Kidney (tissue), 14 donors: Measurements from ENCODE around the gene NAP1L1. TPM values are rescaled to one million over a fixed set of nuclear protein-coding genes. Genes with fewer than 3 reads are reported as not detected.

Experiments used
- DNase-seq, 5 donors: peaks; one replicate each; pipeline ENCODE4 v3.0.0-alpha.2; 2013 to 2020
- FAIRE-seq: peaks from 2 replicates; lab custom pipeline; 2012; peaks lifted over from hg19 to GRCh38; lab: Jason Lieb, UNC
- H3K27ac ChIP-seq, 2 donors: one replicate each; pipeline ENCODE4 v1.7.0; 2013; ENCODE audit warnings: low read depth in 2 of 2, low read length in 2 of 2, inconsistent platforms in 1 of 2
- H3K27me3 ChIP-seq: one replicate; pipeline ENCODE4 v1.7.1; 2013; ENCODE audit warnings: low read length, inconsistent platforms; ENCODE audit not compliant: control insufficient read depth, insufficient read depth
- H3K36me3 ChIP-seq, 3 donors: one replicate each; pipeline versions ENCODE4 v1.7.0 to v1.7.1; 2013; ENCODE audit warnings: low read length in 3 of 3, control low read depth in 1 of 3, inconsistent platforms in 1 of 3; ENCODE audit not compliant: insufficient read depth in 3 of 3, control insufficient read depth in 2 of 3
- H3K4me1 ChIP-seq, 3 donors: one replicate each; pipeline versions ENCODE4 v1.7.0 to v1.7.1; 2013; ENCODE audit warnings: low read length in 3 of 3, inconsistent platforms in 1 of 3, low read depth in 1 of 3; ENCODE audit not compliant: control insufficient read depth in 2 of 3, insufficient read depth in 2 of 3
- H3K4me3 ChIP-seq, 3 donors: one replicate each; pipeline versions ENCODE4 v1.7.0 to v1.8.1; 2013; ENCODE audit warnings: low read length in 3 of 3, control low read depth in 1 of 3, inconsistent platforms in 1 of 3
- H3K9ac ChIP-seq, 3 donors: one replicate each; pipeline versions ENCODE4 v1.7.0 to v1.7.1; 2013; ENCODE audit warnings: low read length in 3 of 3, control low read depth in 1 of 3, inconsistent platforms in 1 of 3
- H3K9me3 ChIP-seq, 3 donors: one replicate each; pipeline versions ENCODE4 v1.7.0 to v1.7.1; 2013; ENCODE audit warnings: low read length in 3 of 3, control low read depth in 1 of 3, inconsistent platforms in 1 of 3; ENCODE audit not compliant: control insufficient read depth in 2 of 3, insufficient read depth in 1 of 3
- intact Hi-C: fragments of 100-400 bp; cut with DNase I; formaldehyde crosslinking; loops from one replicate; pipeline ENCODE4 v1.11.1; 2022
- polyA plus RNA-seq: library from polyadenylated mRNA; stranded (reverse); fragments of 350-450 nt; fragmentation: Illumina TruSeq; extraction: RNeasy Lipid Tissue Mini Kit (QIAGEN cat#74804); gene quantifications from one replicate; pipeline ENCODE4 v1.2.3, GENCODE V29; 2014; ENCODE audit warnings: low read depth, low replicate concordance; ENCODE audit not compliant: insufficient read depth
- total RNA-seq: library from RNA; stranded (reverse); fragmentation: NEBNext Ultra II Directional; extraction: Animal tissue kit (Norgen Biotek cat#: 25700); gene quantifications from one replicate; pipeline ENCODE4 v1.2.1, GENCODE V29; 2021
- TF ChIP-seq, protein P1 (sequence below): IDR thresholded peaks from 3 replicates; pipeline ENCODE4 v1.5.1; 2012; ENCODE audit warnings: mild to moderate bottlenecking, moderate library complexity, borderline replicate concordance; ENCODE audit not compliant: insufficient read depth; ENCODE audit errors: extremely low read depth
- donor health status: control.
- donor health status: control.
- donor health status: control.
- donor health status: control.
- donor health status: control.
- donor health status: DM: yes; HTN: yes; CAD: no.
- donor health status: Normal renal cell carcinoma (clear cell type).

NAP1L1 gene
- total and polyA plus RNA-seq, 2 donors from 2014 or later: 180 to 288 TPM

DNA sequence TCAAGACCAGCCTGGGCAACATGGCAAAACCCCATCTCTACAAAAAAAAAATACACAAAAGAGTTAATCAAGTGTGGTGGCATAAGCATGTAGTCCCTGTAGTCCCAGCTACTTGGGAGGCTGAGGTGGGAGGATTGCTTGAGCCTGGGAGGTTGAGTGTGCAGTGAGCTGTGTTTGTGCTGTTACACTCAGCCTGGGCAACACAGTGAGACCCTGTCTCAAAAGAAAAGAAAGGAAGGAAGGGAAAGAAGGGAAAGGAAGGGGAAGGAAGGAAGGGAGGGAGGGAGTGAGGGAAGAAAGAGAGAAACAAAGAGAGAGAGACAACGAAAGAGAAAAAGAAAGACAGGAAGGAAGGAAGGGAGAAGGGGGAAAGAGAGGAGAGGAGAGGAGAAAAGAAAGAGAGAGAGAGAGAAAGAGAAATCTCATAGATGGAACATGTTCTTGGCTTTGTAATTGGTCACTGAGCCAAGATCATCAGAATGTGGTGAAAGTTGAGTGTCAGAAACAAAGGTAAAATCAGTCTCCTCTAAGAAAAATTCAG, 26.8 kb upstream of the NAP1L1 start:
- Histone ChIP-seq H3K9ac (no peak overlapping the region), H3K27ac (no peak overlapping the region), H3K4me3 (no peak overlapping the region), H3K36me3 (no peaks in the 10 kb centered on the region), H3K9me3 (no peaks in the 10 kb centered on the region), H3K27me3 (no peaks in the 10 kb centered on the region), H3K4me1 (no peaks in the 10 kb centered on the region)
- DNase-seq (no peak), FAIRE-seq (no peak)
- TF ChIP-seq, protein P1, sequence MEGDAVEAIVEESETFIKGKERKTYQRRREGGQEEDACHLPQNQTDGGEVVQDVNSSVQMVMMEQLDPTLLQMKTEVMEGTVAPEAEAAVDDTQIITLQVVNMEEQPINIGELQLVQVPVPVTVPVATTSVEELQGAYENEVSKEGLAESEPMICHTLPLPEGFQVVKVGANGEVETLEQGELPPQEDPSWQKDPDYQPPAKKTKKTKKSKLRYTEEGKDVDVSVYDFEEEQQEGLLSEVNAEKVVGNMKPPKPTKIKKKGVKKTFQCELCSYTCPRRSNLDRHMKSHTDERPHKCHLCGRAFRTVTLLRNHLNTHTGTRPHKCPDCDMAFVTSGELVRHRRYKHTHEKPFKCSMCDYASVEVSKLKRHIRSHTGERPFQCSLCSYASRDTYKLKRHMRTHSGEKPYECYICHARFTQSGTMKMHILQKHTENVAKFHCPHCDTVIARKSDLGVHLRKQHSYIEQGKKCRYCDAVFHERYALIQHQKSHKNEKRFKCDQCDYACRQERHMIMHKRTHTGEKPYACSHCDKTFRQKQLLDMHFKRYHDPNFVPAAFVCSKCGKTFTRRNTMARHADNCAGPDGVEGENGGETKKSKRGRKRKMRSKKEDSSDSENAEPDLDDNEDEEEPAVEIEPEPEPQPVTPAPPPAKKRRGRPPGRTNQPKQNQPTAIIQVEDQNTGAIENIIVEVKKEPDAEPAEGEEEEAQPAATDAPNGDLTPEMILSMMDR: no peak
- intact Hi-C loops: no loop called here

DNA sequence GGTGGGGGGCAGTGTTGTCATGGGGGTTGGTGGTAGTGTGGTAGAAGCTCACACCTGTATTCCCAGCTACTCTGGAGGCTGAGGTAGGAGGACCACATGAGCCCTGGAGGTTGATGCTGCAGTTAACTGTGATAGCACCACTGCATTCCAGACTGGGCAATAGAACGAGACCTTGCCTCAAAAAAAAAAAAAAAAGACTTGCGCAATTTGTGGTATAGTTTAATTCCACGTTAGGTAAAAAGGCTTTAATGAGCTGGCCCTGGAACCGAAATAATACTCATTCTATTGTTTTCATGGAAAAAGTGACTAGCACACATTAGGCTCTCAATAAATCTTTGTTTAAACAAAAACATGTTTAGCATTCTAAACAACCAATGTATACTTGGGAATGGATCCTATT, 25.4 kb upstream of the NAP1L1 start:
- DNase-seq: no peak
- intact Hi-C loops: no loop called here

DNA sequence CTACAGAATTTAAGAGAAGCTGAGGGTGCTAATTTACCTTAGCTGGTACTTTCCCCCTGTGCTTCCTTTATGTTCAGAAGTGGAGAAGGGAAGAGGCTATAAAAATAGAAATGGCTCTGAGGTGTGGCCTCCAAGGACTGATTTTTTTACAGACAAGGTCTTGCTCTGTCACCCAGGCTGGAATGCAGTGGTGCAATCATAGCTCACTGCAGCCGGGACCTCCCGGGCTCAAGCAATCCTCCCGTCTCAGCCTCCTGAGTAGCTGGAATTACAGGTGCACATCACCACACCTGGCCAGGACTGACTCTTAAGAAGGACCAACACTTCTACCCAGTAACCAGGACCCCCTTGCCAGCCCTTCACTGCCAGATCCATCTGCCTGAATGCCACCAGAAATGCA, 23.9 kb upstream of the NAP1L1 start:
- H3K36me3 ChIP-seq: no peaks in the 10 kb centered on the region
- no peaks in the 10 kb centered on the region for H3K27me3 ChIP-seq
- FAIRE-seq (no peak), DNase-seq (no peak)
- no peaks in the 10 kb centered on the region for H3K4me1 ChIP-seq
- H3K4me3 ChIP-seq: no peak overlapping the region
- no peak overlapping the region for H3K27ac ChIP-seq
- no peak overlapping the region for H3K9ac ChIP-seq
- TF ChIP-seq, protein P1: no peak
- intact Hi-C loops: no loop called here
- H3K9me3 ChIP-seq: no peaks in the 10 kb centered on the region

More for the DNA sequence above, 25.4 kb upstream of the NAP1L1 start:
- FAIRE-seq: no peak
- H3K9ac ChIP-seq: no peak overlapping the region
- no peak overlapping the region for H3K27ac ChIP-seq
- no peak overlapping the region for H3K4me3 ChIP-seq
- H3K27me3 ChIP-seq: no peaks in the 10 kb centered on the region
- no peaks in the 10 kb centered on the region for H3K9me3 ChIP-seq
- H3K36me3 ChIP-seq: no peaks in the 10 kb centered on the region
- TF ChIP-seq, protein P1: no peak
- H3K4me1 ChIP-seq: no peaks in the 10 kb centered on the region

DNA sequence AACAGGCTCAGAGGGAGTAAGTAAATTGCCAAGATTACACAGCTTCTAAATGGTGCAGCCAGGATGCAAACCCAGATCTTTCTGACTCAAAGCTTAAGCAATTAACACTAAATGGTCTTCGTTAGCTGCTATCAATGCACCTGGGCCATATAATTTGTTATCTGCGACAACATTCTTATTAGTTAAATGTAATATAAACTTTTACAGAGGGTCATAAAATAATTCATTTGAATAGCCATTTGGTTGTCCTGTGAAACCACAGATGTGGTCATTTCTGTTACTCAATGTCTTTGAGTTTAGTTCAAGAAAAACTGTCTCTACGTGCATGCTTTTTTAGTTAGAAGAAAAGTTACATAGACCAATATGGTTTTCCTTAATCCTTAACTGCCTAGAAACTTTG, 22.1 kb upstream of the NAP1L1 start:
- Histone ChIP-seq H3K27ac (no peak overlapping the region), H3K4me3 (no peak overlapping the region), H3K9ac (no peak overlapping the region), H3K36me3 (no peaks in the 10 kb centered on the region), H3K9me3 (no peaks in the 10 kb centered on the region), H3K4me1 (no peaks in the 10 kb centered on the region), H3K27me3 (no peaks in the 10 kb centered on the region)
- intact Hi-C loops: no loop called here
- no peak for FAIRE-seq
- TF ChIP-seq, protein P1: no peak
- no peak for DNase-seq
